HepG2 (cell line): Measurements from ENCODE around the gene C11orf16. TPM values are rescaled to one million over a fixed set of nuclear protein-coding genes. Genes with fewer than 3 reads are reported as not detected.

Source experiments
- CREB1 ChIP-seq, 2 experiments: fragments of 450-650 bp in 1 of 2; IDR thresholded peaks; 2 replicates each; pipeline ENCODE4 v1.6.1; 2016 to 2017; ENCODE audit warnings: control low read depth in 1 of 2, mild to moderate bottlenecking in 1 of 2, missing compliant biosample characterization in 1 of 2, missing genetic modification characterization in 1 of 2
- HNF4A ChIP-seq: sonication (generic); formaldehyde crosslinking; IDR thresholded peaks from 2 replicates; pipeline ENCODE4 v1.4.0; 2020; ENCODE audit warnings: missing genetic modification reagents
- HOMEZ ChIP-seq: IDR thresholded peaks from 2 replicates; pipeline ENCODE4 v1.6.1; 2016; ENCODE audit warnings: low read depth
- KAT8 ChIP-seq: IDR thresholded peaks from 2 replicates; pipeline ENCODE4 v1.6.1; 2016; ENCODE audit warnings: missing genetic modification reagents, missing compliant biosample characterization
- NBN ChIP-seq: fragments of 450-650 bp; conservative IDR thresholded peaks from 2 replicates; pipeline ENCODE4 v1.6.1; 2017
- POLR2G ChIP-seq: fragments of 200-400 bp; formaldehyde crosslinking; IDR thresholded peaks from 2 replicates; pipeline ENCODE4 v1.6.1; 2018; ENCODE audit warnings: mild to moderate bottlenecking, low read depth, low read length, moderate library complexity
- RARA ChIP-seq: IDR thresholded peaks from 2 replicates; pipeline ENCODE4 v1.6.1; 2016; ENCODE audit warnings: missing genetic modification reagents, missing compliant biosample characterization
- ZHX1 ChIP-seq: sonication (generic); formaldehyde crosslinking; IDR thresholded peaks from 2 replicates; pipeline ENCODE4 v1.8.1; 2022; ENCODE audit warnings: low read depth, mild to moderate bottlenecking, missing genetic modification reagents
- ZNF280D ChIP-seq: sonication (generic); formaldehyde crosslinking; IDR thresholded peaks from 2 replicates; pipeline ENCODE4 v1.5.1; 2020; ENCODE audit warnings: mild to moderate bottlenecking, missing genetic modification reagents
- ZNF33B ChIP-seq: sonication (generic); formaldehyde crosslinking; IDR thresholded peaks from 2 replicates; pipeline ENCODE4 v1.5.1; 2020; ENCODE audit warnings: mild to moderate bottlenecking, missing genetic modification reagents
- ZNF343 ChIP-seq: sonication (generic); formaldehyde crosslinking; IDR thresholded peaks from 2 replicates; pipeline ENCODE4 v1.4.0; 2020; ENCODE audit warnings: mild to moderate bottlenecking, missing genetic modification reagents
- ZNF432 ChIP-seq: sonication (generic); formaldehyde crosslinking; IDR thresholded peaks from 2 replicates; pipeline ENCODE4 v1.5.0; 2020; ENCODE audit warnings: missing genetic modification reagents, mild to moderate bottlenecking, borderline replicate concordance
- ZNF616 ChIP-seq: sonication (generic); formaldehyde crosslinking; IDR thresholded peaks from 2 replicates; pipeline ENCODE4 v1.5.0; 2020; ENCODE audit warnings: low read depth, mild to moderate bottlenecking, missing genetic modification reagents
- polyA plus RNA-seq, 8 experiments: library from polyadenylated mRNA; depleted of rRNA in 3 of 8; stranded (reverse) in 7 of 8; unstranded in 1 of 8; fragments of >200 nt; fragmentation: Illumina TruSeq in 4 of 8; extraction: Trizol in 4 of 8; gene quantifications; 2 replicates each; pipeline versions ENCODE4 v1.2.1 to v1.2.3, GENCODE V29; 2011 to 2016; ENCODE audit warnings: low read depth in 4 of 8, missing spikeins in 1 of 8, mixed read lengths in 1 of 8; ENCODE audit not compliant: insufficient read depth in 1 of 8
- total RNA-seq, 5 experiments: library from RNA; depleted of rRNA; stranded (reverse); fragments of >200 nt; fragmentation: Illumina TruSeq; extraction: Trizol; gene quantifications; 2 replicates each; pipeline ENCODE4 v1.2.3, GENCODE V29; 2016; ENCODE audit warnings: low read depth in 1 of 5
- TF ChIP-seq, protein P1 (sequence below): IDR thresholded peaks from 2 replicates; pipeline ENCODE4 v1.6.1; 2012; ENCODE audit warnings: inconsistent platforms
- TF ChIP-seq, protein P2 (sequence below): sonication (generic); formaldehyde crosslinking; IDR thresholded peaks from 2 replicates; pipeline ENCODE4 v1.5.0; 2020; ENCODE audit warnings: mild to moderate bottlenecking, missing genetic modification reagents, borderline replicate concordance

Gene C11orf16
- total and polyA plus RNA-seq, 2 of the 13 experiments (the other 11 are each of a cell fraction or from before 2014, with no cell fraction given) = not detected

- TF ChIP-seq HOMEZ (CRISPR knock-in tag) (0 out of 2 replicates have a peak, but pooled peaks have one; percentile 18), POLR2G (peak; percentile 93), NBN (no peak), ZNF432 (CRISPR knock-in tag) (no peak), ZHX1 (0 out of 2 replicates have a peak, but pooled peaks have one; percentile 23), ZNF343 (no peak), RARA (CRISPR knock-in tag) (no peak), ZNF33B (CRISPR knock-in tag) (peak; percentile 60; the same call in 1 of the 2 replicates), HNF4A (CRISPR knock-in tag) (peak; percentile 35; the same call in 1 of the 2 replicates), KAT8 (CRISPR knock-in tag) (peak; percentile 98), ZNF616 (CRISPR knock-in tag) (no peak), ZNF280D (CRISPR knock-in tag) (0 out of 2 replicates have a peak, but pooled peaks have one; percentile 63), CREB1 (IDR thresholded peaks at IDR 0.05) (peak; percentile 86), CREB1 (CRISPR knock-in tag; IDR thresholded peaks at IDR 0.05) (peak; percentile 95)
- TF ChIP-seq, protein P1, sequence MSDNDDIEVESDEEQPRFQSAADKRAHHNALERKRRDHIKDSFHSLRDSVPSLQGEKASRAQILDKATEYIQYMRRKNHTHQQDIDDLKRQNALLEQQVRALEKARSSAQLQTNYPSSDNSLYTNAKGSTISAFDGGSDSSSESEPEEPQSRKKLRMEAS = peak; percentile 73
- TF ChIP-seq, protein P2, sequence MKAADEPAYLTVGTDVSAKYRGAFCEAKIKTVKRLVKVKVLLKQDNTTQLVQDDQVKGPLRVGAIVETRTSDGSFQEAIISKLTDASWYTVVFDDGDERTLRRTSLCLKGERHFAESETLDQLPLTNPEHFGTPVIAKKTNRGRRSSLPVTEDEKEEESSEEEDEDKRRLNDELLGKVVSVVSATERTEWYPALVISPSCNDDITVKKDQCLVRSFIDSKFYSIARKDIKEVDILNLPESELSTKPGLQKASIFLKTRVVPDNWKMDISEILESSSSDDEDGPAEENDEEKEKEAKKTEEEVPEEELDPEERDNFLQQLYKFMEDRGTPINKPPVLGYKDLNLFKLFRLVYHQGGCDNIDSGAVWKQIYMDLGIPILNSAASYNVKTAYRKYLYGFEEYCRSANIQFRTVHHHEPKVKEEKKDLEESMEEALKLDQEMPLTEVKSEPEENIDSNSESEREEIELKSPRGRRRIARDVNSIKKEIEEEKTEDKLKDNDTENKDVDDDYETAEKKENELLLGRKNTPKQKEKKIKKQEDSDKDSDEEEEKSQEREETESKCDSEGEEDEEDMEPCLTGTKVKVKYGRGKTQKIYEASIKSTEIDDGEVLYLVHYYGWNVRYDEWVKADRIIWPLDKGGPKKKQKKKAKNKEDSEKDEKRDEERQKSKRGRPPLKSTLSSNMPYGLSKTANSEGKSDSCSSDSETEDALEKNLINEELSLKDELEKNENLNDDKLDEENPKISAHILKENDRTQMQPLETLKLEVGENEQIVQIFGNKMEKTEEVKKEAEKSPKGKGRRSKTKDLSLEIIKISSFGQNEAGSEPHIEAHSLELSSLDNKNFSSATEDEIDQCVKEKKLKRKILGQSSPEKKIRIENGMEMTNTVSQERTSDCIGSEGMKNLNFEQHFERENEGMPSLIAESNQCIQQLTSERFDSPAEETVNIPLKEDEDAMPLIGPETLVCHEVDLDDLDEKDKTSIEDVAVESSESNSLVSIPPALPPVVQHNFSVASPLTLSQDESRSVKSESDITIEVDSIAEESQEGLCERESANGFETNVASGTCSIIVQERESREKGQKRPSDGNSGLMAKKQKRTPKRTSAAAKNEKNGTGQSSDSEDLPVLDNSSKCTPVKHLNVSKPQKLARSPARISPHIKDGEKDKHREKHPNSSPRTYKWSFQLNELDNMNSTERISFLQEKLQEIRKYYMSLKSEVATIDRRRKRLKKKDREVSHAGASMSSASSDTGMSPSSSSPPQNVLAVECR = peak; percentile 98
These were observed 31.9 kb upstream of the C11orf16 start, which contains the start of gene TMEM9B (continued) for GRCh38 chr11:8964324-8965320.
